Kidney (tissue), 14 donors: Measurements from ENCODE around the gene ATP6V1G3. TPM values are rescaled to one million over a fixed set of nuclear protein-coding genes. Genes with fewer than 3 reads are reported as not detected.

Experiments
- DNase-seq, 5 donors: peaks; one replicate each; pipeline ENCODE4 v3.0.0-alpha.2; 2013 to 2020
- FAIRE-seq: peaks from 2 replicates; lab custom pipeline; 2012; peaks lifted over from hg19 to GRCh38; lab: Jason Lieb, UNC
- H3K27ac ChIP-seq, 2 donors: one replicate each; pipeline ENCODE4 v1.7.0; 2013; ENCODE audit warnings: low read depth in 2 of 2, low read length in 2 of 2, inconsistent platforms in 1 of 2
- H3K27me3 ChIP-seq: one replicate; pipeline ENCODE4 v1.7.1; 2013; ENCODE audit warnings: low read length, inconsistent platforms; ENCODE audit not compliant: control insufficient read depth, insufficient read depth
- H3K36me3 ChIP-seq, 3 donors: one replicate each; pipeline versions ENCODE4 v1.7.0 to v1.7.1; 2013; ENCODE audit warnings: low read length in 3 of 3, control low read depth in 1 of 3, inconsistent platforms in 1 of 3; ENCODE audit not compliant: insufficient read depth in 3 of 3, control insufficient read depth in 2 of 3
- H3K4me1 ChIP-seq, 3 donors: one replicate each; pipeline versions ENCODE4 v1.7.0 to v1.7.1; 2013; ENCODE audit warnings: low read length in 3 of 3, inconsistent platforms in 1 of 3, low read depth in 1 of 3; ENCODE audit not compliant: control insufficient read depth in 2 of 3, insufficient read depth in 2 of 3
- H3K4me3 ChIP-seq, 3 donors: one replicate each; pipeline versions ENCODE4 v1.7.0 to v1.8.1; 2013; ENCODE audit warnings: low read length in 3 of 3, control low read depth in 1 of 3, inconsistent platforms in 1 of 3
- H3K9ac ChIP-seq, 3 donors: one replicate each; pipeline versions ENCODE4 v1.7.0 to v1.7.1; 2013; ENCODE audit warnings: low read length in 3 of 3, control low read depth in 1 of 3, inconsistent platforms in 1 of 3
- H3K9me3 ChIP-seq, 3 donors: one replicate each; pipeline versions ENCODE4 v1.7.0 to v1.7.1; 2013; ENCODE audit warnings: low read length in 3 of 3, control low read depth in 1 of 3, inconsistent platforms in 1 of 3; ENCODE audit not compliant: control insufficient read depth in 2 of 3, insufficient read depth in 1 of 3
- intact Hi-C: fragments of 100-400 bp; cut with DNase I; formaldehyde crosslinking; loops from one replicate; pipeline ENCODE4 v1.11.1; 2022
- polyA plus RNA-seq: library from polyadenylated mRNA; stranded (reverse); fragments of 350-450 nt; fragmentation: Illumina TruSeq; extraction: RNeasy Lipid Tissue Mini Kit (QIAGEN cat#74804); gene quantifications from one replicate; pipeline ENCODE4 v1.2.3, GENCODE V29; 2014; ENCODE audit warnings: low read depth, low replicate concordance; ENCODE audit not compliant: insufficient read depth
- total RNA-seq: library from RNA; stranded (reverse); fragmentation: NEBNext Ultra II Directional; extraction: Animal tissue kit (Norgen Biotek cat#: 25700); gene quantifications from one replicate; pipeline ENCODE4 v1.2.1, GENCODE V29; 2021
- TF ChIP-seq, protein P1 (sequence below): IDR thresholded peaks from 3 replicates; pipeline ENCODE4 v1.5.1; 2012; ENCODE audit warnings: mild to moderate bottlenecking, moderate library complexity, borderline replicate concordance; ENCODE audit not compliant: insufficient read depth; ENCODE audit errors: extremely low read depth
- donor health status: control.
- donor health status: control.
- donor health status: control.
- donor health status: control.
- donor health status: control.
- donor health status: DM: yes; HTN: yes; CAD: no.
- donor health status: Normal renal cell carcinoma (clear cell type).

ATP6V1G3 gene
- total and polyA plus RNA-seq, 2 donors from 2014 or later: 1.9 to 102 TPM

DNA sequence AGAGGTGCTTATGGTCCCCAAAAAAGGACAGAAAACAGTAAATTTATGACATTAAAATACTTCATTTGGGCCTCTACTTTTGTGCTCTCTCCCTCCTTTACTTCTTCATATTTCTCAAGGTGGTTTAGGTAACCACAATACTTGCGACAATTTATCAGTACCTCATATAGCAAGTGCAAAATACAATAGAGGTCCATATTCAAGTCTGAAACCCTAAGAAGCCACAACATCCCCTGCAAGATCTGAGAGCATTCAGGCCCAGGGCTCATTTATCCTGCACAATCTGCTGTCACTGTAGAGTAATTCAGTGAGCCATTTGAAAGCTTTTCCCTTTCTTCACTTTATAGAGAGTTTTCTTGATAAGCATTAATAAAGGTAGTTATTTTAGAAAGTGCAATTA, 24.2 kb upstream of the ATP6V1G3 start:
- no peaks in the 10 kb centered on the region for H3K36me3 ChIP-seq
- H3K27ac ChIP-seq: no peak overlapping the region
- no peak for DNase-seq
- intact Hi-C loops: no loop called here
- no peaks in the 10 kb centered on the region for H3K27me3 ChIP-seq
- H3K4me3 ChIP-seq: no peak overlapping the region
- TF ChIP-seq, protein P1, sequence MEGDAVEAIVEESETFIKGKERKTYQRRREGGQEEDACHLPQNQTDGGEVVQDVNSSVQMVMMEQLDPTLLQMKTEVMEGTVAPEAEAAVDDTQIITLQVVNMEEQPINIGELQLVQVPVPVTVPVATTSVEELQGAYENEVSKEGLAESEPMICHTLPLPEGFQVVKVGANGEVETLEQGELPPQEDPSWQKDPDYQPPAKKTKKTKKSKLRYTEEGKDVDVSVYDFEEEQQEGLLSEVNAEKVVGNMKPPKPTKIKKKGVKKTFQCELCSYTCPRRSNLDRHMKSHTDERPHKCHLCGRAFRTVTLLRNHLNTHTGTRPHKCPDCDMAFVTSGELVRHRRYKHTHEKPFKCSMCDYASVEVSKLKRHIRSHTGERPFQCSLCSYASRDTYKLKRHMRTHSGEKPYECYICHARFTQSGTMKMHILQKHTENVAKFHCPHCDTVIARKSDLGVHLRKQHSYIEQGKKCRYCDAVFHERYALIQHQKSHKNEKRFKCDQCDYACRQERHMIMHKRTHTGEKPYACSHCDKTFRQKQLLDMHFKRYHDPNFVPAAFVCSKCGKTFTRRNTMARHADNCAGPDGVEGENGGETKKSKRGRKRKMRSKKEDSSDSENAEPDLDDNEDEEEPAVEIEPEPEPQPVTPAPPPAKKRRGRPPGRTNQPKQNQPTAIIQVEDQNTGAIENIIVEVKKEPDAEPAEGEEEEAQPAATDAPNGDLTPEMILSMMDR: no peak
- H3K9ac ChIP-seq: no peak overlapping the region
- no peaks in the 10 kb centered on the region for H3K9me3 ChIP-seq
- FAIRE-seq: no peak
- no peaks in the 10 kb centered on the region for H3K4me1 ChIP-seq

DNA sequence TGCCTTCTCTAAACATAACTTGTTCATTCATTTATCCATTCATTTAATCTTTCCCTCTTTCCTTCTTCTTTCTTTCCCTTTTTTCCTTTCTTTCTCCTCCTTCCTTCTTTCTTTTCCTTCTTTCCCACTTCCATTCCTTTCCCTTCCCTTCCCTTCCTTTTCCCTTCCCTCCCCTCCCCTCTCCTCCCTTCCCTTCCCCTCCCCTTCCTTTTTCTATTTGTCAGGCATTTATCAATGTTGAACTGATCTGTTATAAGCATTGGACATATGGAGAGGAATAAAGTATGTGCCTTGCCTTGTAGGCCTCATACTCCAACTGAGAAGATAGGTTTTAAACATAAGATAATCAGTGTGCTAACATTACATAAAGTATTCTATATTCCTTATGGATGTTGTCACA, 23.7 kb upstream of the ATP6V1G3 start:
- intact Hi-C loops: no loop called here
- Histone ChIP-seq H3K27ac (no peak overlapping the region), H3K9ac (no peak overlapping the region), H3K4me3 (no peak overlapping the region), H3K27me3 (no peaks in the 10 kb centered on the region), H3K9me3 (no peaks in the 10 kb centered on the region), H3K36me3 (no peaks in the 10 kb centered on the region), H3K4me1 (no peaks in the 10 kb centered on the region)
- TF ChIP-seq, protein P1: no peak
- FAIRE-seq (no peak), DNase-seq (no peak)

DNA sequence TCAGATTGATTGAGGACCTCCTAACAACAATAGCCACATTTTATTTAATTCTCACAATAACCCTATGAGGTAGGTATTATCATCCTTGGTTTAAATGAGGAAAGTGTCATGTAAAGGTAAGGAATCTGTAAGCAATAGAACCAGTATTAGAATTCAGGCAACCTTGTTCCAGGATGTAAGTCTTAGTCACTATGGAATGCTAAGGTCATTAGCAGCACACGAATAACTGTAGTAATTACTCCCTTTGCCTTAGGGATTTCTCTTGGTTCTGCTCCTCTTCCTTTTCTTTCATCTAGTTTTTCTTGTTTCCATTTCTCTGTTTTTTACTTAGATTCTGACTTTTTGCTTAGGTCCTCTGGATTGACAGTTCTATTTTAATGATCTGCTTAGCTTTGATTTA, 23.1 kb upstream of the ATP6V1G3 start:
- peak in 1 of 5 donors; percentile 13 for DNase-seq

More for the DNA sequence above, 23.1 kb upstream of the ATP6V1G3 start:
- no peaks in the 10 kb centered on the region for H3K27me3 ChIP-seq
- no peak overlapping the region for H3K27ac ChIP-seq
- H3K36me3 ChIP-seq: no peaks in the 10 kb centered on the region
- FAIRE-seq: no peak
- intact Hi-C loops: no loop called here
- no peaks in the 10 kb centered on the region for H3K4me1 ChIP-seq
- H3K9me3 ChIP-seq: no peaks in the 10 kb centered on the region
- no peak overlapping the region for H3K4me3 ChIP-seq
- no peak overlapping the region for H3K9ac ChIP-seq
- TF ChIP-seq, protein P1: no peak
